Keratinocyte (primary cell): ENCODE measurements around the gene SERPINA10.

Experiments
- CTCF ChIP-seq, 3 experiments: IDR thresholded peaks in 1 of 3; conservative IDR thresholded peaks in 1 of 3; optimal IDR thresholded peaks in 1 of 3; 2 replicates in 2 of 3; 3 replicates in 1 of 3; pipeline versions ENCODE3 to v1.5.1; 2011; ENCODE audit warnings: low read length in 3 of 3, mild to moderate bottlenecking in 3 of 3, moderate library complexity in 2 of 3, control low read depth in 1 of 3, inconsistent platforms in 1 of 3; ENCODE audit not compliant: insufficient read depth in 2 of 3; ENCODE audit errors: extremely low read depth in 1 of 3
- EZH2 ChIP-seq: IDR thresholded peaks from one replicate; pipeline ENCODE4 v1.6.1; 2012; ENCODE audit warnings: inconsistent platforms, mild to moderate bottlenecking, low read length, moderate library complexity

- TF ChIP-seq CTCF (optimal IDR thresholded peaks at IDR 0.05 in 1 of 3, IDR thresholded peaks at IDR 0.05 in 1 of 3, conservative IDR thresholded peaks at IDR 0.05 in 1 of 3; ENCODE audit: extremely low read depth in 1 of 3, insufficient read depth in 2 of 3, low read length in 3 of 3) (no peak), EZH2 (no peak)
Measured at GRCh38 chr14:94298130-94298529, 5.1 kb upstream of the SERPINA10 start.
